GM23338 (cell line): ENCODE data around the gene WSCD2. TPM values are rescaled to one million over a fixed set of nuclear protein-coding genes. Genes with fewer than 3 reads are reported as not detected.

Experiments used
- ATAC-seq: fragments of 200-7000 bp; cut with Tn5 transposase; 3 replicates; pipeline ENCODE4 v1.9.1; 2020
- DNase-seq: peaks from one replicate; pipeline ENCODE4 v3.0.0-alpha.2; 2015; ENCODE audit warnings: low spot score
- H2AFZ ChIP-seq: fragments of 200-600 bp; sonication (generic); 2 replicates; pipeline ENCODE4 v1.8.0; 2016; ENCODE audit warnings: antibody characterized with exemption, mild to moderate bottlenecking, moderate library complexity
- H3F3A ChIP-seq: fragments of 200-600 bp; sonication (generic); replicated peaks from 2 replicates; pipeline ENCODE4 v1.8.0; 2017; ENCODE audit warnings: antibody characterized with exemption, mixed run types, low read depth
- H3K27ac ChIP-seq: fragments of 200-600 bp; sonication (generic); 2 replicates; pipeline ENCODE4 v1.6.1; 2016; ENCODE audit warnings: low read depth
- H3K27me3 ChIP-seq: fragments of 200-600 bp; sonication (generic); 2 replicates; pipeline ENCODE4 v1.8.0; 2016; ENCODE audit warnings: mild to moderate bottlenecking, mixed run types, moderate library complexity; ENCODE audit not compliant: insufficient read depth
- H3K36me3 ChIP-seq: fragments of 200-600 bp; sonication (generic); 2 replicates; pipeline ENCODE4 v1.8.0; 2016; ENCODE audit warnings: mild to moderate bottlenecking; ENCODE audit not compliant: insufficient read depth
- H3K4me1 ChIP-seq: fragments of 200-600 bp; sonication (generic); 2 replicates; pipeline ENCODE4 v1.8.0; 2016; ENCODE audit warnings: mild to moderate bottlenecking, moderate library complexity; ENCODE audit not compliant: insufficient read depth
- H3K4me2 ChIP-seq: fragments of 200-600 bp; sonication (generic); 2 replicates; pipeline ENCODE4 v1.7.1; 2017; ENCODE audit warnings: mixed run types
- H3K4me3 ChIP-seq: fragments of 200-600 bp; sonication (generic); 2 replicates; pipeline ENCODE4 v1.6.1; 2016; ENCODE audit warnings: mixed run types
- H3K79me2 ChIP-seq: fragments of 200-600 bp; sonication (generic); replicated peaks from 2 replicates; pipeline ENCODE4 v1.8.0; 2017; ENCODE audit warnings: mild to moderate bottlenecking; ENCODE audit not compliant: insufficient read depth
- H3K9me2 ChIP-seq: fragments of 200-600 bp; sonication (generic); 2 replicates; pipeline ENCODE4 v1.8.0; 2017; ENCODE audit not compliant: insufficient read depth
- H4K20me1 ChIP-seq: fragments of 200-600 bp; sonication (generic); replicated peaks from 2 replicates; pipeline ENCODE4 v1.8.0; 2017; ENCODE audit warnings: mild to moderate bottlenecking; ENCODE audit not compliant: insufficient read depth
- H3K27ac Mint-ChIP-seq: 2 replicates; pipeline ENCODE4 v1.8.0; 2020; ENCODE audit warnings: inconsistent platforms, mild to moderate bottlenecking, moderate library complexity, mixed read lengths
- H3K27me3 Mint-ChIP-seq: 3 replicates; pipeline ENCODE4 v1.8.0; 2022; ENCODE audit warnings: low read depth, mild to moderate bottlenecking, moderate library complexity, mixed read lengths, inconsistent platforms; ENCODE audit not compliant: insufficient read depth, poor library complexity
- H3K36me3 Mint-ChIP-seq: 3 replicates; pipeline ENCODE4 v1.8.0; 2021; ENCODE audit warnings: low read depth, mild to moderate bottlenecking, inconsistent platforms, moderate library complexity, mixed read lengths
- H3K4me1 Mint-ChIP-seq: 3 replicates; pipeline ENCODE4 v1.8.0; 2020; ENCODE audit warnings: mild to moderate bottlenecking, inconsistent platforms, mixed read lengths
- H3K4me3 Mint-ChIP-seq: 3 replicates; pipeline ENCODE4 v1.8.0; 2021; ENCODE audit warnings: moderate library complexity, mild to moderate bottlenecking, inconsistent platforms, mixed read lengths
- H3K9me3 Mint-ChIP-seq: 3 replicates; pipeline ENCODE4 v1.8.0; 2020; ENCODE audit warnings: moderate library complexity, mild to moderate bottlenecking, inconsistent platforms, mixed read lengths
- CREB1 ChIP-seq: fragments of 250-450 bp; sonication (Bioruptor Pico); IDR thresholded peaks from 2 replicates; pipeline ENCODE4 v1.5.0; 2020; ENCODE audit warnings: low read depth, mild to moderate bottlenecking, moderate library complexity
- CTCF ChIP-seq, 2 experiments: fragments of 200-600 bp in 1 of 2; sonication (generic) in 1 of 2; conservative IDR thresholded peaks; 2 replicates each; pipeline versions ENCODE4 v1.5.1 to v1.6.1; 2016 to 2017; ENCODE audit warnings: antibody characterized with exemption in 2 of 2, low read depth in 2 of 2, mild to moderate bottlenecking in 2 of 2, moderate library complexity in 1 of 2
- EZH2 ChIP-seq: fragments of 200-600 bp; sonication (generic); IDR thresholded peaks from one replicate; pipeline ENCODE4 v1.8.0; 2017; ENCODE audit warnings: antibody characterized with exemption, mild to moderate bottlenecking, low read depth; ENCODE audit not compliant: unreplicated experiment
- EZH2phosphoT487 ChIP-seq: fragments of 200-600 bp; sonication (generic); IDR thresholded peaks from one replicate; pipeline ENCODE4 v1.8.1; 2018; ENCODE audit warnings: antibody characterized with exemption; ENCODE audit not compliant: unreplicated experiment
- JUNB ChIP-seq: IDR thresholded peaks from one replicate; pipeline ENCODE4 v1.6.1; 2016; ENCODE audit warnings: antibody characterized with exemption; ENCODE audit not compliant: unreplicated experiment
- NANOG ChIP-seq: IDR thresholded peaks from 2 replicates; pipeline ENCODE4 v1.6.1; 2016; ENCODE audit warnings: antibody characterized with exemption, borderline replicate concordance
- STAT1 ChIP-seq: IDR thresholded peaks from one replicate; pipeline ENCODE4 v1.6.1; 2016; ENCODE audit warnings: antibody characterized with exemption; ENCODE audit not compliant: unreplicated experiment
- ZNF331 ChIP-seq: fragments of 250-450 bp; sonication (Bioruptor Pico); IDR thresholded peaks from 2 replicates; pipeline ENCODE4 v1.5.0; 2020; ENCODE audit warnings: low read depth, mild to moderate bottlenecking, moderate library complexity
- ZNF462 ChIP-seq: fragments of 250-450 bp; sonication (Bioruptor Pico); IDR thresholded peaks from 2 replicates; pipeline ENCODE4 v1.5.0; 2020; ENCODE audit warnings: mild to moderate bottlenecking, moderate library complexity
- polyA plus RNA-seq: library from polyadenylated mRNA; unstranded; fragments of >200 nt; fragmentation: Nextera tagmentation; extraction: Ambion mirVana; gene quantifications from 2 replicates; pipeline ENCODE4 v1.2.1, GENCODE V29; 2016
- total RNA-seq: library from RNA; depleted of rRNA; stranded (reverse); fragments of >200 nt; shearing (Covaris generic); gene quantifications from 2 replicates; pipeline ENCODE4 v1.2.3, GENCODE V29; 2014
- TF ChIP-seq, protein P1 (sequence below): IDR thresholded peaks from one replicate; pipeline ENCODE4 v1.6.1; 2018; ENCODE audit warnings: antibody characterized with exemption; ENCODE audit not compliant: unreplicated experiment
- TF ChIP-seq, protein P2 (sequence below): IDR thresholded peaks from 2 replicates; pipeline ENCODE4 v1.6.1; 2016; ENCODE audit warnings: antibody characterized with exemption

The WSCD2 gene
- total and polyA plus RNA-seq, 2 experiments from 2014 or later: 0.66 to 3.1 TPM

GRCh38 chr12:108123402-108123801 lies 5.7 kb upstream of the WSCD2 start (continued):
- TF ChIP-seq CTCF (conservative IDR thresholded peaks at IDR 0.05; ENCODE audit: low read depth in 2 of 2) (no peak), JUNB (no peak), CREB1 (CRISPR knock-in tag) (no peak), STAT1 (no peak)

DNA sequence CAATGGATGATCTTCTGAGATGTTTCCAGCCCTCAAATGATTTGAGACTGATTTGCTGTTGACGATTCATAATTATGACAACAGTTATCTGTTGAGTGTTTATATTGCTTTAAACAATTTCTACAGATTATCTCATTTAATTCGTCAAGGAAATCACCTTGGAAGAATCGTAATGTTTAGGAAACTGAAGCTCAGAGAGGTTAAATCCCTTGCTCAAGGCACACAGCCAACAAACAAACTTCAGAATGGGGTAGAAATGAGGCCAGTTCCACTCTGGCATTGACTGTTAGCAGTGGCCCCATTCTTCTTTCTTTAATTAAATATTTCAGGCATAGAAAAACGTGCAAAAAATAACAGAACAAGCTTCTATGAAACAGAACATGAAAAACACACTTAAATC lies 4.0 kb upstream of the WSCD2 start:
- DNase-seq: no peak
- Histone ChIP-seq H3K4me2 (no peak overlapping the region), H3K27ac (no peak overlapping the region), H3K9me2 (0 out of 2 replicates have a peak, but pooled peaks cover 4% of the 10 kb centered on the region), H3K4me1 (peaks cover under 1% of the 10 kb centered on the region; the same call in 1 of the 2 replicates), H3K36me3 (no peaks in the 10 kb centered on the region), H2AFZ (no peak overlapping the region), H3F3A (0 out of 2 replicates have a peak, but pooled peaks cover 5% of the 10 kb centered on the region), H3K79me2 (no peaks in the 10 kb centered on the region), H4K20me1 (no peaks in the 10 kb centered on the region), H3K27me3 (peaks cover 12% of the 10 kb centered on the region), H3K4me3 (no peak overlapping the region)
- Mint-ChIP-seq H3K4me1 (peaks cover 10% of the 10 kb centered on the region), H3K27ac (no peak overlapping the region), H3K36me3 (no peaks in the 10 kb centered on the region), H3K4me3 (no peak overlapping the region), H3K9me3 (no peaks in the 10 kb centered on the region), H3K27me3 (peaks cover 13% of the 10 kb centered on the region)
- no peak for ATAC-seq
- TF ChIP-seq ZNF331 (CRISPR knock-in tag): no peak
- no peak for TF ChIP-seq NANOG
- no peak for TF ChIP-seq CREB1 (CRISPR knock-in tag)
- no peak for TF ChIP-seq JUNB
- TF ChIP-seq EZH2: no peak
- TF ChIP-seq EZH2phosphoT487: no peak
- TF ChIP-seq, protein P1, sequence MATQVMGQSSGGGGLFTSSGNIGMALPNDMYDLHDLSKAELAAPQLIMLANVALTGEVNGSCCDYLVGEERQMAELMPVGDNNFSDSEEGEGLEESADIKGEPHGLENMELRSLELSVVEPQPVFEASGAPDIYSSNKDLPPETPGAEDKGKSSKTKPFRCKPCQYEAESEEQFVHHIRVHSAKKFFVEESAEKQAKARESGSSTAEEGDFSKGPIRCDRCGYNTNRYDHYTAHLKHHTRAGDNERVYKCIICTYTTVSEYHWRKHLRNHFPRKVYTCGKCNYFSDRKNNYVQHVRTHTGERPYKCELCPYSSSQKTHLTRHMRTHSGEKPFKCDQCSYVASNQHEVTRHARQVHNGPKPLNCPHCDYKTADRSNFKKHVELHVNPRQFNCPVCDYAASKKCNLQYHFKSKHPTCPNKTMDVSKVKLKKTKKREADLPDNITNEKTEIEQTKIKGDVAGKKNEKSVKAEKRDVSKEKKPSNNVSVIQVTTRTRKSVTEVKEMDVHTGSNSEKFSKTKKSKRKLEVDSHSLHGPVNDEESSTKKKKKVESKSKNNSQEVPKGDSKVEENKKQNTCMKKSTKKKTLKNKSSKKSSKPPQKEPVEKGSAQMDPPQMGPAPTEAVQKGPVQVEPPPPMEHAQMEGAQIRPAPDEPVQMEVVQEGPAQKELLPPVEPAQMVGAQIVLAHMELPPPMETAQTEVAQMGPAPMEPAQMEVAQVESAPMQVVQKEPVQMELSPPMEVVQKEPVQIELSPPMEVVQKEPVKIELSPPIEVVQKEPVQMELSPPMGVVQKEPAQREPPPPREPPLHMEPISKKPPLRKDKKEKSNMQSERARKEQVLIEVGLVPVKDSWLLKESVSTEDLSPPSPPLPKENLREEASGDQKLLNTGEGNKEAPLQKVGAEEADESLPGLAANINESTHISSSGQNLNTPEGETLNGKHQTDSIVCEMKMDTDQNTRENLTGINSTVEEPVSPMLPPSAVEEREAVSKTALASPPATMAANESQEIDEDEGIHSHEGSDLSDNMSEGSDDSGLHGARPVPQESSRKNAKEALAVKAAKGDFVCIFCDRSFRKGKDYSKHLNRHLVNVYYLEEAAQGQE: no peak
- TF ChIP-seq, protein P2, sequence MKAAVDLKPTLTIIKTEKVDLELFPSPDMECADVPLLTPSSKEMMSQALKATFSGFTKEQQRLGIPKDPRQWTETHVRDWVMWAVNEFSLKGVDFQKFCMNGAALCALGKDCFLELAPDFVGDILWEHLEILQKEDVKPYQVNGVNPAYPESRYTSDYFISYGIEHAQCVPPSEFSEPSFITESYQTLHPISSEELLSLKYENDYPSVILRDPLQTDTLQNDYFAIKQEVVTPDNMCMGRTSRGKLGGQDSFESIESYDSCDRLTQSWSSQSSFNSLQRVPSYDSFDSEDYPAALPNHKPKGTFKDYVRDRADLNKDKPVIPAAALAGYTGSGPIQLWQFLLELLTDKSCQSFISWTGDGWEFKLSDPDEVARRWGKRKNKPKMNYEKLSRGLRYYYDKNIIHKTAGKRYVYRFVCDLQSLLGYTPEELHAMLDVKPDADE: no peak
- no peak for TF ChIP-seq ZNF462 (CRISPR knock-in tag)
